ENCODE measurements around the gene TMEM178A.

TMEM178A gene

GRCh38 chr2:39733070-39733674 lies 67.5 kb downstream of the TMEM178A start:
- H3K4me1 ChIP-seq (ENCODE audit: control insufficient read depth in 1 of 2, insufficient read depth in 2 of 2, low read length in 2 of 2): no peaks in the 10 kb centered on the region
- no peak overlapping the region for H3K4me3 ChIP-seq (ENCODE audit: low read depth in 1 of 2, low read length in 2 of 2)
- H3K36me3 ChIP-seq (ENCODE audit: control insufficient read depth in 1 of 2, insufficient read depth in 2 of 2, low read length in 2 of 2): peaks cover 21 to 39% of the 10 kb centered on the region in 2 donors
- no peaks in the 10 kb centered on the region for H3K9me3 ChIP-seq (ENCODE audit: control insufficient read depth in 1 of 2, low read length in 2 of 2)
- H3K27me3 ChIP-seq (ENCODE audit: control insufficient read depth in 1 of 2, insufficient read depth in 2 of 2, low read length in 2 of 2): no peaks in the 10 kb centered on the region
- no peak overlapping the region for H3K27ac ChIP-seq (ENCODE audit: low read depth, low read length)
- no peak overlapping the region for H3K9ac ChIP-seq (ENCODE audit: low read depth in 1 of 2, low read length in 2 of 2)

GRCh38 chr2:39734445-39734844 lies 68.7 kb downstream of the TMEM178A start:
- Histone ChIP-seq H3K9ac (ENCODE audit: low read depth in 1 of 2, low read length in 2 of 2) (no peak overlapping the region), H3K27me3 (ENCODE audit: control insufficient read depth in 1 of 2, insufficient read depth in 2 of 2, low read length in 2 of 2) (no peaks in the 10 kb centered on the region), H3K4me3 (ENCODE audit: low read depth in 1 of 2, low read length in 2 of 2) (no peak overlapping the region), H3K27ac (ENCODE audit: low read depth, low read length) (no peak overlapping the region), H3K9me3 (ENCODE audit: control insufficient read depth in 1 of 2, low read length in 2 of 2) (no peaks in the 10 kb centered on the region), H3K4me1 (ENCODE audit: control insufficient read depth in 1 of 2, insufficient read depth in 2 of 2, low read length in 2 of 2) (no peaks in the 10 kb centered on the region), H3K36me3 (ENCODE audit: control insufficient read depth in 1 of 2, insufficient read depth in 2 of 2, low read length in 2 of 2) (peaks cover 23 to 39% of the 10 kb centered on the region in 2 donors)

DNA sequence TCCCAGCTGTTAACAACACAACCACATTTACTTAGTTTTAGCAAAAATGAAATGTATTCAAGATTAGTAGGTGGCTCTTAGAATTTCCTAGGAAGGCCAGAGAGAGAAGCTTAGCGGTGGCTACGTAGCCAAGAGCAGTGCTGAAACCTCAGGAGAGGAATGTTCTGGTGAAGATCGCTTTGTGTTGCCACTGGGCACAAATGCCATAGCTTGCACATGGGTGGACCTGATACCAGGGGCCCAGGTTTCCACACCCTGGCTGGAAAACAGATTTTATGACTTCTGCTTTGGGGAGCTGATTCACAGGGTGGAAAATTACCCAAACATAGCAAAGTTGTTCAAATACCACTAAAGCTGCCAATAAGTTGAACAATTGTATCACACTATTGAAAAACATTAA lies 69.9 kb downstream of the TMEM178A start:
- no peaks in the 10 kb centered on the region for H3K9me3 ChIP-seq (ENCODE audit: control insufficient read depth in 1 of 2, low read length in 2 of 2)
- H3K27me3 ChIP-seq (ENCODE audit: control insufficient read depth in 1 of 2, insufficient read depth in 2 of 2, low read length in 2 of 2): no peaks in the 10 kb centered on the region
- H3K36me3 ChIP-seq (ENCODE audit: control insufficient read depth in 1 of 2, insufficient read depth in 2 of 2, low read length in 2 of 2): peaks cover 26 to 39% of the 10 kb centered on the region in 2 donors
- H3K9ac ChIP-seq (ENCODE audit: low read depth in 1 of 2, low read length in 2 of 2): no peak overlapping the region
- no peak overlapping the region for H3K27ac ChIP-seq (ENCODE audit: low read depth, low read length)
- H3K4me1 ChIP-seq (ENCODE audit: control insufficient read depth in 1 of 2, insufficient read depth in 2 of 2, low read length in 2 of 2): no peaks in the 10 kb centered on the region
- H3K4me3 ChIP-seq (ENCODE audit: low read depth in 1 of 2, low read length in 2 of 2): no peak overlapping the region

GRCh38 chr2:39736640-39737039 lies 70.9 kb downstream of the TMEM178A start:
- Histone ChIP-seq H3K4me1 (ENCODE audit: control insufficient read depth in 1 of 2, insufficient read depth in 2 of 2, low read length in 2 of 2) (no peaks in the 10 kb centered on the region), H3K27ac (ENCODE audit: low read depth, low read length) (no peak overlapping the region), H3K4me3 (ENCODE audit: low read depth in 1 of 2, low read length in 2 of 2) (no peak overlapping the region), H3K36me3 (ENCODE audit: control insufficient read depth in 1 of 2, insufficient read depth in 2 of 2, low read length in 2 of 2) (peaks cover 29 to 45% of the 10 kb centered on the region in 2 donors), H3K27me3 (ENCODE audit: control insufficient read depth in 1 of 2, insufficient read depth in 2 of 2, low read length in 2 of 2) (no peaks in the 10 kb centered on the region), H3K9ac (ENCODE audit: low read depth in 1 of 2, low read length in 2 of 2) (no peak overlapping the region), H3K9me3 (ENCODE audit: control insufficient read depth in 1 of 2, low read length in 2 of 2) (no peaks in the 10 kb centered on the region)

DNA sequence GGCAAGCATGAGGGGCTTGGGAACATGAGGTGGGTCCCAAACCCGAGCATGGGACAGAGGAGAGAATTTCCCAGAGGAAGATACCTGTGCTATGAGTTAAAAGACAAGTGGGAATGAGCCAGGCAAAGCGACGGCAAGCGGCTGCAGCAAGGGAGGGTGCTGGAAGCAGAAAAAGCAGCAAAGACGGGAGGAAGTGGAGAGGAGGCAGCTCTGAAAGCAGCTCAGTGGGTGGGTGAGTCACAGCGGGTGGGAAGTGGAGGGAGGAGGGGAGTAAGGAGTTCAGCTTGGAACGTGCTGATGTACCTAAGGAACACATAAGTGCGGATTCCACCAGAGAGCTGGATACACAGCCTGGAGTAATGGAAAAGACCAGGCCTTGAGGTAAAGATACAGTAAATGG lies 71.9 kb downstream of the TMEM178A start:
- Histone ChIP-seq H3K4me1 (ENCODE audit: control insufficient read depth in 1 of 2, insufficient read depth in 2 of 2, low read length in 2 of 2) (no peaks in the 10 kb centered on the region), H3K4me3 (ENCODE audit: low read depth in 1 of 2, low read length in 2 of 2) (no peak overlapping the region), H3K9ac (ENCODE audit: low read depth in 1 of 2, low read length in 2 of 2) (no peak overlapping the region), H3K9me3 (ENCODE audit: control insufficient read depth in 1 of 2, low read length in 2 of 2) (no peaks in the 10 kb centered on the region), H3K27ac (ENCODE audit: low read depth, low read length) (no peak overlapping the region), H3K36me3 (ENCODE audit: control insufficient read depth in 1 of 2, insufficient read depth in 2 of 2, low read length in 2 of 2) (peaks cover 33 to 54% of the 10 kb centered on the region in 2 donors), H3K27me3 (ENCODE audit: control insufficient read depth in 1 of 2, insufficient read depth in 2 of 2, low read length in 2 of 2) (no peaks in the 10 kb centered on the region)

DNA sequence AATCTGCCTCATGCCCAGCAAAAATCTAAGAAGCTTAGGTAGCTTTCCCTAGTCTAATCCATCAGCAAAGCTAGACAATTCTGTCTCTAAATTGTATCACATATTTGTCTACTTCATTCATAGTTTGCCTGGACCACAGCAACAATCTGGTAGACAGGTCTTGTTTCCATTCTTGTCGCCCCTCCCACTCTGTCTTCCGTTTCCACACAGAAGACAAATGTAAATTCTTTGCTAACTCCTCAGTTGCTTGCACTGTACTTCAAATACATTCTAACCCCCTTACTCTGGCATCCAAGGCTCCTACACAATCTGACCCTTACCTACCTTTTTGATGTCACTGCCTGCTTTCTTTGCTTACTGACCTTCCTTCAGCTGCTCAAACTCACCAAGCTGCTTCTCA lies 73.2 kb downstream of the TMEM178A start:
- Histone ChIP-seq H3K27me3 (ENCODE audit: control insufficient read depth in 1 of 2, insufficient read depth in 2 of 2, low read length in 2 of 2) (no peaks in the 10 kb centered on the region), H3K9me3 (ENCODE audit: control insufficient read depth in 1 of 2, low read length in 2 of 2) (no peaks in the 10 kb centered on the region), H3K4me1 (ENCODE audit: control insufficient read depth in 1 of 2, insufficient read depth in 2 of 2, low read length in 2 of 2) (no peaks in the 10 kb centered on the region), H3K27ac (ENCODE audit: low read depth, low read length) (no peak overlapping the region), H3K9ac (ENCODE audit: low read depth in 1 of 2, low read length in 2 of 2) (no peak overlapping the region), H3K36me3 (ENCODE audit: control insufficient read depth in 1 of 2, insufficient read depth in 2 of 2, low read length in 2 of 2) (peaks cover 27 to 61% of the 10 kb centered on the region in 2 donors), H3K4me3 (ENCODE audit: low read depth in 1 of 2, low read length in 2 of 2) (no peak overlapping the region)

DNA sequence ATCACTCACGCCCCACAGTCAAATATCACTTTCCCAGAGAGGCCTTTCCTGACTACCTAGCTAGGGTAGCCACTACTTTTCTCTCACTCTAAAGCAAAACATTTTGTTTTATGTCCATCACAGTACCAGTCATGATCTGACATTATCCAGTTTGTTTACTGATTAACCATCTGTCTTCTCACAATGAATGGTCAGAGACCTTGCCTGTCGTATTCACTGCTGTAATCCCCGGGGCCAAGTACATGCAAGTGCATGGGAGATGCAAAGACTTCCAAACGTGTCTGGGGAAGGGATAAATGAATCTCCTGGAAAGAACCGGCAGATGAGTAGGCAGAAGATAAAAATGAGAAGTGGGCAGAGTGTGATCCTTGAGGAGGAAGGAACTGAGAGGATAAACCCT lies 73.7 kb downstream of the TMEM178A start:
- Histone ChIP-seq H3K9me3 (ENCODE audit: control insufficient read depth in 1 of 2, low read length in 2 of 2) (no peaks in the 10 kb centered on the region), H3K36me3 (ENCODE audit: control insufficient read depth in 1 of 2, insufficient read depth in 2 of 2, low read length in 2 of 2) (peaks cover 27 to 61% of the 10 kb centered on the region in 2 donors), H3K4me1 (ENCODE audit: control insufficient read depth in 1 of 2, insufficient read depth in 2 of 2, low read length in 2 of 2) (no peaks in the 10 kb centered on the region), H3K27ac (ENCODE audit: low read depth, low read length) (no peak overlapping the region), H3K4me3 (ENCODE audit: low read depth in 1 of 2, low read length in 2 of 2) (no peak overlapping the region), H3K9ac (ENCODE audit: low read depth in 1 of 2, low read length in 2 of 2) (no peak overlapping the region), H3K27me3 (ENCODE audit: control insufficient read depth in 1 of 2, insufficient read depth in 2 of 2, low read length in 2 of 2) (no peaks in the 10 kb centered on the region)

GRCh38 chr2:39741871-39742270 lies 76.2 kb downstream of the TMEM178A start:
- H3K9ac ChIP-seq (ENCODE audit: low read depth in 1 of 2, low read length in 2 of 2): no peak overlapping the region
- H3K9me3 ChIP-seq (ENCODE audit: control insufficient read depth in 1 of 2, low read length in 2 of 2): no peaks in the 10 kb centered on the region
- H3K27me3 ChIP-seq (ENCODE audit: control insufficient read depth in 1 of 2, insufficient read depth in 2 of 2, low read length in 2 of 2): no peaks in the 10 kb centered on the region
- no peak overlapping the region for H3K4me3 ChIP-seq (ENCODE audit: low read depth in 1 of 2, low read length in 2 of 2)
- H3K27ac ChIP-seq (ENCODE audit: low read depth, low read length): no peak overlapping the region
- H3K36me3 ChIP-seq (ENCODE audit: control insufficient read depth in 1 of 2, insufficient read depth in 2 of 2, low read length in 2 of 2): peaks cover 15 to 44% of the 10 kb centered on the region in 2 donors
- H3K4me1 ChIP-seq (ENCODE audit: control insufficient read depth in 1 of 2, insufficient read depth in 2 of 2, low read length in 2 of 2): no peaks in the 10 kb centered on the region

DNA sequence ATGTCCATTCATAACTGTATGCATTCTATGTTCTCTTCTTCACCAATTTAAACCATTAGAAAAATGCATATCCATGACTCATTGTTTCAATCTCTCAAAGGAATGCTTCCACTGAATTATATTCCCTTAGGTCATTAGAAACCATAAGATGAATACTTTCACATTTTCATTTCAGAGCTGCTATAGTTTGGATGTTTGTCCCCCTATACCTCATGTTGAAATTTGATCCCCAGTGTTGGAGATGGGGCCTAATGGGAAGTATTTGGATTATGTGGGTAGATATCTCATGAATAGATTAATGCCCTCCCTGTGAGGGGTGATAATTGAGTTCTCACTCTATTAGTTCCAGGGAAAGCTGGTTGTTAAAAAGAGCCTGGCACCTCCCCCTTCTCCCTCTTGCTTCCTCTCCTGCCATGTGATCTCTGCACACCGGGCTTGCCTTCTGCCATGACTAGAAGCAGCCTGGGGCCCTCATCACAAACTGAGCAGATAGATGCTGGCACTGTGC lies 77.6 kb downstream of the TMEM178A start:
- Histone ChIP-seq H3K27ac (ENCODE audit: low read depth, low read length) (no peak overlapping the region), H3K9ac (ENCODE audit: low read depth in 1 of 2, low read length in 2 of 2) (no peak overlapping the region), H3K27me3 (ENCODE audit: control insufficient read depth in 1 of 2, insufficient read depth in 2 of 2, low read length in 2 of 2) (no peaks in the 10 kb centered on the region), H3K36me3 (ENCODE audit: control insufficient read depth in 1 of 2, insufficient read depth in 2 of 2, low read length in 2 of 2) (peaks cover 13 to 38% of the 10 kb centered on the region in 2 donors), H3K4me3 (ENCODE audit: low read depth in 1 of 2, low read length in 2 of 2) (no peak overlapping the region), H3K4me1 (ENCODE audit: control insufficient read depth in 1 of 2, insufficient read depth in 2 of 2, low read length in 2 of 2) (no peaks in the 10 kb centered on the region), H3K9me3 (ENCODE audit: control insufficient read depth in 1 of 2, low read length in 2 of 2) (no peaks in the 10 kb centered on the region)

DNA sequence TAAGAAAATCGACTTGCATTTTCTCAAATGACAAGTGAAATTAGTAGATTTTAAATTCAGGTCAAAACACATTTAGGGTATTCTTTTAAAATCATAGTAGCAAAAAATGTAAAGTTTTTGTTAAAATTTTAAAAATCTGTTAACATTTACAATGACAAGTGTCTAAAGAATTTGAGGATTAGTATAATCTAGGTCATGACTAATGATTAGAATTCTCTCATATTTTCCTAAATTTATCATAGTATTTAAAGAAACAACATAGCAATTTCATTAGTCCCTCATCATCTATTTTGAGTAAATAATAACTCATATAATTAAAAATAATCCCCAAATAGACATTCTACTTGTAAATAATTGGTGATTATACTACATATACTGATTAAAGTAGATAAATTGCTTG lies 89.7 kb downstream of the TMEM178A start:
- Histone ChIP-seq H3K9me3 (ENCODE audit: control insufficient read depth in 1 of 2, low read length in 2 of 2) (no peaks in the 10 kb centered on the region), H3K4me3 (ENCODE audit: low read depth in 1 of 2, low read length in 2 of 2) (no peak overlapping the region), H3K27me3 (ENCODE audit: control insufficient read depth in 1 of 2, insufficient read depth in 2 of 2, low read length in 2 of 2) (no peaks in the 10 kb centered on the region), H3K27ac (ENCODE audit: low read depth, low read length) (no peak overlapping the region), H3K4me1 (ENCODE audit: control insufficient read depth in 1 of 2, insufficient read depth in 2 of 2, low read length in 2 of 2) (no peaks in the 10 kb centered on the region), H3K9ac (ENCODE audit: low read depth in 1 of 2, low read length in 2 of 2) (no peak overlapping the region), H3K36me3 (ENCODE audit: control insufficient read depth in 1 of 2, insufficient read depth in 2 of 2, low read length in 2 of 2) (peaks cover 40 to 60% of the 10 kb centered on the region in 2 donors)

All from duodenal mucosa (tissue), 2 donors.